Mesenchymal stem cell (in vitro differentiated cells and primary cell): ENCODE results near the gene SNED1.
"Not testable (repeated sequence)": the region's sequence is repeated elsewhere in the genome, so short reads cannot be mapped to it uniquely, and the experiment has no call there.

Experiments
- DNase-seq: peaks from one replicate; pipeline ENCODE4 v3.0.0-alpha.2; 2013
- H2AFZ ChIP-seq: one replicate; pipeline ENCODE4 v1.6.1; 2013; ENCODE audit warnings: low read depth, mild to moderate bottlenecking, control low read depth, inconsistent platforms, low read length, moderate library complexity
- H2AK5ac ChIP-seq: 2 replicates; pipeline ENCODE4 v1.6.1; 2013; ENCODE audit warnings: low read length, moderate library complexity, mild to moderate bottlenecking, inconsistent platforms; ENCODE audit not compliant: severe bottlenecking
- H2BK120ac ChIP-seq: one replicate; pipeline ENCODE4 v1.6.1; 2013; ENCODE audit warnings: low read depth, mild to moderate bottlenecking, inconsistent platforms, low read length, moderate library complexity
- H2BK12ac ChIP-seq, 2 experiments: one replicate each; pipeline ENCODE4 v1.6.1; 2013; ENCODE audit warnings: inconsistent platforms in 2 of 2, low read length in 2 of 2, mild to moderate bottlenecking in 2 of 2, moderate library complexity in 2 of 2, control low read depth in 1 of 2
- H2BK15ac ChIP-seq: one replicate; pipeline ENCODE4 v1.6.1; 2013; ENCODE audit warnings: mild to moderate bottlenecking, low read depth, inconsistent platforms; ENCODE audit not compliant: poor library complexity, severe bottlenecking
- H2BK5ac ChIP-seq: 2 replicates; pipeline ENCODE4 v1.6.1; 2013; ENCODE audit warnings: low read depth, mild to moderate bottlenecking, low read length, control low read depth, inconsistent platforms; ENCODE audit not compliant: poor library complexity, severe bottlenecking
- H3K14ac ChIP-seq, 2 experiments: one replicate each; pipeline ENCODE4 v1.6.1; 2013; ENCODE audit warnings: inconsistent platforms in 2 of 2, low read length in 2 of 2, control low read depth in 1 of 2, mild to moderate bottlenecking in 1 of 2, moderate library complexity in 1 of 2
- H3K18ac ChIP-seq, 2 experiments: one replicate each; pipeline ENCODE4 v1.6.1; 2013; ENCODE audit warnings: inconsistent platforms in 2 of 2, low read length in 2 of 2, control low read depth in 1 of 2, low read depth in 1 of 2, mild to moderate bottlenecking in 1 of 2
- H3K23ac ChIP-seq, 2 experiments: one replicate each; pipeline ENCODE4 v1.6.1; 2013; ENCODE audit warnings: inconsistent platforms in 2 of 2, low read length in 2 of 2, mild to moderate bottlenecking in 2 of 2, moderate library complexity in 2 of 2, control low read depth in 1 of 2
- H3K27ac ChIP-seq: 2 replicates; pipeline ENCODE4 v1.5.1; 2013; ENCODE audit warnings: mild to moderate bottlenecking, moderate library complexity, low read length, control low read depth, inconsistent platforms; ENCODE audit not compliant: poor library complexity, severe bottlenecking
- H3K27me3 ChIP-seq, 2 experiments: 2 replicates each; pipeline versions ENCODE4 v1.6.1 to v1.7.0; 2013; ENCODE audit warnings: low read length in 2 of 2, mild to moderate bottlenecking in 2 of 2, moderate library complexity in 2 of 2, control low read depth in 1 of 2, inconsistent platforms in 1 of 2; ENCODE audit not compliant: control insufficient read depth in 1 of 2, insufficient read depth in 1 of 2
- H3K36me3 ChIP-seq, 2 experiments: 2 replicates each; pipeline versions ENCODE4 v1.6.1 to v1.7.0; 2013; ENCODE audit warnings: low read length in 2 of 2, control low read depth in 1 of 2, inconsistent platforms in 1 of 2, low read depth in 1 of 2, mild to moderate bottlenecking in 1 of 2; ENCODE audit not compliant: insufficient read depth in 2 of 2, control insufficient read depth in 1 of 2
- H3K4ac ChIP-seq, 2 experiments: one replicate each; pipeline ENCODE4 v1.6.1; 2013; ENCODE audit warnings: inconsistent platforms in 2 of 2, low read length in 2 of 2, mild to moderate bottlenecking in 2 of 2, moderate library complexity in 2 of 2, control low read depth in 1 of 2, low read depth in 1 of 2
- H3K4me1 ChIP-seq: 2 replicates; pipeline ENCODE4 v1.6.1; 2013; ENCODE audit warnings: low read depth, low read length, control low read depth; ENCODE audit not compliant: control insufficient read depth, insufficient read depth
- H3K4me2 ChIP-seq: 2 replicates; pipeline ENCODE4 v1.6.1; 2013; ENCODE audit warnings: low read length, mild to moderate bottlenecking, inconsistent platforms; ENCODE audit not compliant: poor library complexity, severe bottlenecking
- H3K4me3 ChIP-seq, 2 experiments: 2 replicates each; pipeline versions ENCODE4 v1.5.1 to v1.7.0; 2013; ENCODE audit warnings: low read length in 2 of 2, mild to moderate bottlenecking in 2 of 2, control low read depth in 1 of 2, low read depth in 1 of 2; ENCODE audit not compliant: insufficient read depth in 1 of 2
- H3K79me1 ChIP-seq: replicated peaks from 2 replicates; pipeline ENCODE4 v1.6.1; 2013; ENCODE audit warnings: mild to moderate bottlenecking, control low read depth, low read length, inconsistent platforms; ENCODE audit not compliant: poor library complexity, severe bottlenecking
- H3K9ac ChIP-seq: 2 replicates; pipeline ENCODE4 v1.7.0; 2013; ENCODE audit warnings: mild to moderate bottlenecking, low read length, moderate library complexity
- H3K9me3 ChIP-seq: 2 replicates; pipeline ENCODE4 v1.7.0; 2013; ENCODE audit warnings: mild to moderate bottlenecking, low read length; ENCODE audit not compliant: control insufficient read depth
- H4K8ac ChIP-seq: one replicate; pipeline ENCODE4 v1.6.1; 2013; ENCODE audit warnings: inconsistent platforms, mild to moderate bottlenecking, low read length, moderate library complexity
- H4K91ac ChIP-seq: one replicate; pipeline ENCODE4 v1.6.1; 2013; ENCODE audit warnings: mild to moderate bottlenecking, low read length, inconsistent platforms
- WGBS: methylation state at CpG from one replicate; pipeline ENCODE4 v1.1.7; 2013; ENCODE audit warnings: mixed read lengths; 5-methylcytosine and 5-hydroxymethylcytosine counted together

Gene SNED1

GRCh38 chr2:241091734-241092445 is 93.5 kb downstream of the SNED1 start:
- Histone ChIP-seq H3K23ac (no peak overlapping the region), H2AK5ac (no peak overlapping the region), H2BK5ac (no peak overlapping the region), H2AFZ (no peak overlapping the region), H2BK12ac (no peak overlapping the region), H4K91ac (no peak overlapping the region), H3K79me1 (peaks cover 37% of the 10 kb centered on the region), H3K27ac (no peak overlapping the region), H3K14ac (no peak overlapping the region), H3K9me3 (no peaks in the 10 kb centered on the region), H2BK120ac (no peak overlapping the region), H3K18ac (no peak overlapping the region), H3K4me1 (peaks cover 18% of the 10 kb centered on the region), H3K36me3 (peaks cover 45 to 100% of the 10 kb centered on the region in 2 experiments), H2BK15ac (no peak overlapping the region), H4K8ac (no peak overlapping the region), H3K4ac (no peak overlapping the region), H3K4me2 (no peak overlapping the region), H3K9ac (no peak overlapping the region), H3K27me3 (no peaks in the 10 kb centered on the region), H3K4me3 (no peak overlapping the region)
- DNase-seq = no peak
- 95% methylated on average over 22 of the region's 22 CpGs for WGBS

GRCh38 chr2:241092677-241093076 is 94.3 kb downstream of the SNED1 start:
- H3K27ac ChIP-seq = no peak overlapping the region
- H2BK12ac ChIP-seq = no peak overlapping the region
- H3K4me2 ChIP-seq = no peak overlapping the region
- H2AK5ac ChIP-seq = no peak overlapping the region
- H4K8ac ChIP-seq = no peak overlapping the region
- H3K4ac ChIP-seq = no peak overlapping the region
- peaks cover 40% of the 10 kb centered on the region for H3K79me1 ChIP-seq
- no peak overlapping the region for H3K18ac ChIP-seq
- 91% methylated on average over 6 of the region's 8 CpGs for WGBS
- H2BK15ac ChIP-seq = no peak overlapping the region
- H3K23ac ChIP-seq = no peak overlapping the region
- DNase-seq = no peak
- H2AFZ ChIP-seq = no peak overlapping the region
- H3K14ac ChIP-seq = no peak overlapping the region
- H3K9ac ChIP-seq = peak overlapping the region; percentile 9
- no peak overlapping the region for H2BK5ac ChIP-seq
- H3K4me3 ChIP-seq = no peak overlapping the region
- no peaks in the 10 kb centered on the region for H3K9me3 ChIP-seq
- no peak overlapping the region for H4K91ac ChIP-seq
- no peaks in the 10 kb centered on the region for H3K27me3 ChIP-seq
- H2BK120ac ChIP-seq = no peak overlapping the region
- peaks cover 15% of the 10 kb centered on the region for H3K4me1 ChIP-seq
- H3K36me3 ChIP-seq = peaks cover 41 to 99% of the 10 kb centered on the region in 2 experiments

- 95% methylated on average over 10 of the region's 10 CpGs for WGBS
- not testable (repeated sequence) for H2BK12ac ChIP-seq
Observed at GRCh38 chr2:241093133-241093781, 94.8 kb downstream of the SNED1 start.

GRCh38 chr2:241094172-241094571 is 95.8 kb downstream of the SNED1 start:
- Histone ChIP-seq H3K18ac (no peak overlapping the region), H3K79me1 (peaks cover 46% of the 10 kb centered on the region), H2BK15ac (no peak overlapping the region), H3K14ac (no peak overlapping the region), H2BK120ac (no peak overlapping the region), H2AK5ac (no peak overlapping the region), H3K4me2 (no peak overlapping the region), H2AFZ (no peak overlapping the region), H4K8ac (no peak overlapping the region), H4K91ac (no peak overlapping the region), H3K4me3 (no peak overlapping the region), H3K9me3 (no peaks in the 10 kb centered on the region), H3K27me3 (no peaks in the 10 kb centered on the region), H3K9ac (no peak overlapping the region), H3K4ac (no peak overlapping the region), H2BK12ac (no peak overlapping the region), H3K4me1 (peaks cover 10% of the 10 kb centered on the region), H3K27ac (no peak overlapping the region), H3K36me3 (peaks cover 44 to 93% of the 10 kb centered on the region in 2 experiments), H2BK5ac (no peak overlapping the region), H3K23ac (no peak overlapping the region)
- DNase-seq = no peak
- WGBS = 94% methylated on average over 7 of the region's 7 CpGs

More at GRCh38 chr2:241093133-241093781, 94.8 kb downstream of the SNED1 start:
- not testable (repeated sequence) for H3K14ac ChIP-seq, H3K4me2 ChIP-seq, H3K18ac ChIP-seq, H3K23ac ChIP-seq, H3K4me3 ChIP-seq, H2AK5ac ChIP-seq, H3K27ac ChIP-seq, H3K9me3 ChIP-seq, H4K91ac ChIP-seq, H3K27me3 ChIP-seq, DNase-seq, H3K4ac ChIP-seq, H2BK120ac ChIP-seq, H4K8ac ChIP-seq, H2BK5ac ChIP-seq, H2BK15ac ChIP-seq, H2AFZ ChIP-seq
- Histone ChIP-seq H3K36me3 (peaks cover 41 to 97% of the 10 kb centered on the region in 2 experiments), H3K4me1 (peaks cover 12% of the 10 kb centered on the region), H3K79me1 (peaks cover 41% of the 10 kb centered on the region), H3K9ac (peak overlapping the region; percentile 9)
